NOMO-1 treated with dmso at 0.1 percent for 144 hours (cell line): Measurements from ENCODE around the gene ABHD17A.
A peak's percentile ranks its signal among the peaks of the same experiment; 100 is the strongest.

ENCODE experiments used
- DNase-seq: peaks from one replicate; lab custom pipeline; 2025; ENCODE audit not compliant: unreplicated experiment; lab: John Stamatoyannopoulos, UW

The ABHD17A gene

GRCh38 chr19:1854542-1855039 lies 30.7 kb downstream of the ABHD17A start:
- DNase-seq = peak; percentile 55

GRCh38 chr19:1854039-1854541 lies 31.2 kb downstream of the ABHD17A start:
- DNase-seq = no peak

DNA sequence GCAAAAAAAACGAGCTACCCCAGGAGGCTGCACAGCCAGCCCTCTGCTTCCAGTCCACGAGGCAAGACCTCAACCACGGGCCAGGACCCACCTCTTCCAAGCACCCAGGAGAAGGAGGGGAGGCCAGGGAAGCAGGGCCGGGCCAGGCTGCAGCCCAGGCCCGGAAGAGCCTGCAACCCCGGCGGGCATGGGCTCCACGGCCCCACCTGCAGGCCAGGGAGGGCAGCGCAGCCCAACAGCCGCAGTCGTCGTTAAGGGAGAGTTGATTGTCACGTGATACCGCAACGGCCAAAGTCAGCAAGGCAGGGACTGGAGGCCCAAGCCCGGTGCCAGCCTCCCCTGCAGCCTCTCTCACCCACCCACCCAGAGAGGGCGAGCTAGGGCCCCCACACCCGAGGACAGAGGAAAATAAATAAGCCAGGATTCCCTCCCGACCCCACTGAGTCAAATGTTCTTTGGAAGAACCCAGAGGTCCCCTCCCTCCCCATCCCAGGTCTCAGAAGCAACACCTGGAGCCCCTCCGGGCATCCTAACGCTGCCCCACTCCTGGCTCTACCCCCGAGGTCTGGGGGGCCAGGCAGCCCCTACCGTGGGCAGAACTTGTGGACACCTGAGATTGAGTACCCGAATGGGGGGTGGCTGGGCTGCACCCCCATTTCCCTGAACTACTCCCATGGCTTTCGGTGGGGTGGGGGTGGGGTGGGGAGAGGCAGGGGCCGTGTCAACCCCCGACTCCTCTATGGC lies 31.8 kb downstream of the ABHD17A start:
- DNase-seq = peak; percentile 84

DNA sequence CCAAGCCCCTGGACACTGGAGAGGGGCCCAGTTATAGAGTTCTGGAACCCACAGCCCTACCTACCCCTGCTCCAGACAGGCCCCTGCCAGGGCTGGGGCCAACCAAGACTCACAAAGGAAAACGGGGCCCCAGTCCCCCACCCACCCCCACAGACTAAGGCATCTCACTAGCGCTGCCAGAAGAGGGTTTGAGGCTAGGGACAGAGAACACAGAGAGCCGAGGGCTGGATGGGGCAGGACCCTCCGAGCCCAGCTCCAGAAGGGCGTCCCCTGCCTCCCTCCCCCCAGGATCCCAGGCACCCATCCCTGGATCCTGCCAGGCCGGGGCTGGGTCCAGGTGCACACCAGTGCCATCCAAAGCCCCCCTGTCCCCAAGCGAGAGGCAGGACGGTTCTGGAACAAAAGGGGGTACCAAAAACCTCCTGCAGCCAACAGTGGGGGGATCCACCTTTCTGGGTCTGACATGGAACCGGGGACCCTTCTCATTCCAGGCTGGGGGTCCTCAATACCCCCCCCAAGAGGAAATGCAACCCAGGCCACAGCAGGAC lies 32.6 kb downstream of the ABHD17A start:
- no peak for DNase-seq

DNA sequence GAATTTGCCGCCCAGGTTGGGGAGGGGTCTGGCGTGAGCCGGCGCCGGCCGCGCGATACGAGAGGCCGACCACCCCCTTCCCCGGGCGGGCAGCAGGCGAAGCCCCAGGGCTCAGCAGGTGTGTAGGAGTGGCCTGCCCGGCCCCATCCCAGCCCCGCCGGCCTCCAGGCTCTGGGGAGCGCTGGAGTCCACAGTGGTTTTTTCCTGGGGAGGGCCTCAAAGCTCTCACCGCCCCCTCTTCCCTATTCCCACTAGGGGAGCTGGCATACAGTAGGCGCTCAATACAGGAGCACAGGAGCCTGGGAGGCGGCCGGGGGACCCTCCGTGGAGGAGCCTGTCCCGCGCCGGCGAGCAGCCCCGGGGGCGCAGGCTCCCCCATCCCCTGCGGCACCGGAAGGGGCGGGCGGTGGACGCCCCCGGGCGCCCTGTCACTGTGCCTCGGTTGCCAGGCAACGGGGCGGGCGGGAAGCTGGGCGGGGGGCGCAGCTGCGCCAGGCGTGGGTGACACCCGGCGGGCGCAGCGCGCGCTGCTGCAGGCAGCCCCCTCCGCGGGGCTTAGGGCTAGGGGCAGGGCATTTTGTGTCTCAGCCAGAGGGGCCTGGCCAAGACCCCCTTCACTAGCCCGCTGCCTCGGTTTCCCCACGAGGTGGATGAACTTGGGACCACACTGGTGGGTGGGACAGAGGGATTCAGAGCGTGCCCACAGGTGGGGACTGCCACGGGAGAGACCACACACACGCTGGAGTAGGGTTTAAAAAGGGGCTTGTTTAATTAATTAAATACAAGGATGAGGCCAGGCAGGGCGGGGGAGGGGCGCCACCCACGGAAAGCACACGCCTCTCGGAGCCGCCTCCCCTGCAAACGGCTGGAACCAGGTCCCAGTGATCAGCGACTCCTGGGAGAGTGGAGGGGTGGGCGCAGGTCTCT lies 33.4 kb downstream of the ABHD17A start:
- no peak for DNase-seq

DNA sequence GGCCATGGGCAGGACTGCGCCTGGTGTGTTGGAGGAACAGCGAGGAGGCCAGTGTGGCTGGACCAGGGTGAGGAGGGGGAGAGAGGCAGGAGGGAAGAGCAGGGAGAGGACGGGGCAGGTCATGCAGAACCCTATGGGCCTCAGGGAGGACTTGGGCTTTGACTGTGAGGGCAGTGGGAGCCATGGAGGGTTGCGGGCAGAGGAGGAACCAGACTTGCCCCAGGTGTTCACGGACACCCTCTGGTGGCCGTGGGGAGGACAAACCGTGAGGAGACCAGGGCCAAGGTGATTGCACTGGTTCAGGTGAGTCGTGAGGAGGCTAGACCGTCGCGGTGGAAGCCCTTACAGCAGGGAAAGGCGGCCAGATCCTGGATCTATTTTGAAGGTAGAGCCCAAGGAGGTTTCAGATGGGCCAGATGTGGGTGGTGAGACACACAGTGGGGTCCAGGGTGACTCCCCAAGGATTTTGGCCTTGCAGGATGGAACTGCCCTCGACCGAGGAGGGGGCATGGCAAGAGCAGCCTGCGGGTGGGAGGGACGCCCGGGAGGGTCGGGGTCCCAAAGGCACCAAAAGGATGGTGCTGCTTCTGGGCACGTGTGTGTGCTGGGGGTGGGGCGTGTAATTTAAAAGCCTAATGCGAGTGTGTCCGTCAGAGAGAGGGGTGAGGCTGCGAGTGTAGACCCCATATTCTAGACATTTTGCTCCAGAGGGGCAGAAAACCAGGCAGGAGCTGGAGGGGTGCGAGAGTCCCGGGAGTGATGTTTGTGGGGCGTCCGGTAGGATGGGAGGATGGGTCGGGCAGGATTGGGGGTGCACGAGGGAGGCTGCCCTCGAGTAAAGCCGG lies 34.3 kb downstream of the ABHD17A start:
- no peak for DNase-seq

DNA sequence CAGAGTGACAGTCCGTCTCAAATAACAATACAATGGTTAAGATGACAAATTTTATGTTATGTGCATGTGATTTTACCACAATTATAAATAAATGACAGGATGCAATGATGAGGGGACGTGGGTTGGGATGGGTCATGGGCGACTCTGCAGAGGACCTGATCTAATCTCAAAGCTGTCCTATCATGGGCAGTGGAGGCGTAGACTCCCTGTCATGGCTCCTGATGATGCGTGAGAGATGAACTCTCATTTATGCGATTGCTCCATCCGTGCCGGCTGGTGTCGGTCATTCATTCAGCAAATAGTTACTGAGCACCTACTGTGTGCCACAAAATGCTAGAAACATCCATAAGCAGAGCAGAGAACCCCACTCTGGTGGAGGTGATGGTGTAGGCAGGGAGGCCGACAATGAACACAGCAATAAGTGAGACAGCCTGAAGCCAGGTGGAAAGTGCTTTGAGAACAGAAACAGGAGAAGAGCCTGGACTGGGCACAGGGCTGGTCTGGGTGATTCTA lies 35.4 kb downstream of the ABHD17A start:
- DNase-seq = no peak

DNA sequence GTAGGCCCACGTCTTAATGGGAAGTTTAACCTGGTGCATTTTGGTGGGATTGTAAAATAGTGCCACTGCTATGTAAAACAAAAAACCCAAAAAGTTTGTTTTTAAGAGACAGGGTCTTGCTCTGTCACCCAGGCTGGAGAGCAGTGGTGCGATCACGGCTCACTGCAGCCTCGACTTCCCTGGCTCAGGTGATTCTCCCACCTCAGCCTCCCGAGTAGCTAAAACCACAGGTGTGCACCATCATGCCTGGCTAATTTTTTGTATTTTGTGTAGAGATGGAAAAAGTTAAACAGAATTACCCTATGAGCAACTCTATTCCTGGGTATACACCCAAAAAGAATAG lies 36.2 kb downstream of the ABHD17A start:
- DNase-seq = no peak

GRCh38 chr19:1848399-1849131 lies 36.7 kb downstream of the ABHD17A start, which contains the start of gene REXO1:
REXO1 (minus strand) TSS chr19:1848483; CDS start chr19:1848358, 125 bp downstream.
- peak; percentile 86 for DNase-seq

DNA sequence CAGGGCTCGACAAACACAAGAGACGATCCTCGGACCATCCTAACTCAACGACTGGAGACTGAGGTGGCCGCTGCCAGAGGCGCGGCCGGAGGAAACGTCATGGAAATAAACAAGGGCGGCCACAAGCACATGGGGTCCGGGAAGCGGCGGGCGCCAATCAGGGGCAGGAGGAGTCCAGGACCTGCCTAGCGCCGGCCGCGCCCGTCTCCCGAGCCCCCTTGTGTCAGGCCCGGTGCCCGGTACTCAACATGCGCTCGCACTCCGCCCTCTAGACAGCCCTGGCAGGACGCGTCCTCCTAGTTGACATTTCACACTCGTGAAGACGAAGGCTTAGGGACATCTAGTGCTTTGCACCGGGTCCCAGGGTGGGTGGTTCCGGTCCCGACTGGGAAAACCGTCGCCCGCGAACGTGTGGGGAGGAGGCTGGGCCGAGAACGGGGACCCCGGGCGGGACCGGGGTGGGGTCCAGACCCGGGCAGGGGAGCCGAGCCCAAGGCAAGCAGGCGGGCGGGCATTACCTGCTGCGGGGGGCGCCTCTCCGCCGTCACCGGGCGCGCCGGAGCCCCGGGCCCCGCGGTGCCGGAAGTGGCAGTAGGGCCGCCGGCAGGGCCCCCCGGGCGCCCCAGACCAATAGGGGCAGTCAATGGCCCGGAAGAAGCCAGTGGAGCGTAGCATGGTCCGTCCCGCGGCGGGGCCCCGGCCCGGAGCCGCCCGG lies 37.5 kb downstream of the ABHD17A start:
- DNase-seq = no peak

- no peak for DNase-seq
These were observed 38.0 kb downstream of the ABHD17A start for GRCh38 chr19:1847348-1847683.

DNA sequence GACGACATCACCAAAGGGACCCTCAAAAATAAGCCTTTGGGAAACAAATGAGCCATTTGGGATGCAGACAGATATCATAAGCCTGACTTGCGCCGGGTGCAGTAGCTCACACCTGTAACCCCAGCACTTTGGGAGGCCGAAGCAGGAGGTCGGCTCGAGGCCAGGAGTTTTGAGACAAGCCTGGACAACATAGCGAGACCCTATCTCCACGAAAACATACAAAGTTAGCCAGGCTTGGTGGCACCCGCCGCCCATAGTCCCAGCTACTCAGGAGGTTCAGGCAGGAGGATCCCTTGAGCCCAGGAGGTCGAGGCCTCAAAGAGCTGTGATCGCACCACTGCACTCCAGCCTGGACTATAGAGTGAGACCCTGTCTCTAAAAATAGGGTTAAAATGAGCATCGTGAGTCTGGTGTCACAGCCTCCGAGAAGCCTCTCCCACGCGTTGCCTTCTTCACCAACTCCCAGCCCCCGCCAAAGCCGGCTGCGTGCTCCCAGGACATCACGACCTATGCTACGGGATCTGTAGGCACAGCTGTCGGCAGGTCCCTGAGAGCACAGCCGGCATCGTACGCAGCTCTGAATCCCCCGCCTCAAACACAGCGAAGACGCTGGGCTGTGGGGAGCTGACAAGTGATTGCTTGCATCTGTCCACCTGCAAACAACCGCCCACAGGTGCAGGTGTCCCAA lies 38.6 kb downstream of the ABHD17A start:
- DNase-seq = no peak

DNA sequence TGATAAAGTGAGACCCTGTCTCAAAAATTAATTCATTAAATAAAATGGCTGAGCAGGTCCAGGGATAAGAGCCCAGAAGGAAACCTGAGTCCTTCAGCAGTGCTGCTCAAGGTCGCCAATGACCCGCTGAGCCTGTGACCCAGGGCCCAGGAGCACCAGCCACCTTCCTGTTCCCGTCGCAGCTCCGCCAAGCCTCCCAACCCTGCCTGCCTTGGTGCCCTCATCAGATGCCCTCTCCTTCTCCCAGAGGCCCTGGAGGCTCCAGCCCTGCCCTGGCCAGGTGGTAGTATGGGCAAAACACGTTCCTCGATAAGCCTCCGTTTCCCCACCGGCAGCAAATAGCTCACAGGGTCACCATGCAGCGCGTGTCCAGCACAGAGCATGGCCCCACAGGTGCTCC lies 39.7 kb downstream of the ABHD17A start:
- DNase-seq = no peak

DNA sequence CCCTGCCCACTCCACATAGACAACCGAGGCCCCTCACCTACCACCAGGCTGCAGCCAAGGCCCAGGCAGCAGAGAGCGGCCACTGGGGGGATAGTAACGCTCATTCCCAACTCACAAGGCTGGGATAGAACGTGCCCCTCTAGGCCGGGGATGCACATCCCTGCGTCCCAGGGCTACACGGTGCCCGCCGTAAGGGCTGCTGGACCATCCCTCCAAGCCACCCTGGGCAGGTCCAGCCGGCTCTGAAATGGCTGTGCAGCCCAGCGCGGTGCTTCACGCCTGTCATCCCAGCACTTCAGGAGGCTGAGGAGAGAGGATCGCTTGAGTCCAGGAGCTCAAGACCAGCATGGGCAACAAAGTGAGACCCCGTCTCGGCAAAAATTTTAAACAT lies 40.2 kb downstream of the ABHD17A start:
- DNase-seq = no peak

- no peak for DNase-seq
These were observed 40.7 kb downstream of the ABHD17A start for GRCh38 chr19:1844513-1845124.

DNA sequence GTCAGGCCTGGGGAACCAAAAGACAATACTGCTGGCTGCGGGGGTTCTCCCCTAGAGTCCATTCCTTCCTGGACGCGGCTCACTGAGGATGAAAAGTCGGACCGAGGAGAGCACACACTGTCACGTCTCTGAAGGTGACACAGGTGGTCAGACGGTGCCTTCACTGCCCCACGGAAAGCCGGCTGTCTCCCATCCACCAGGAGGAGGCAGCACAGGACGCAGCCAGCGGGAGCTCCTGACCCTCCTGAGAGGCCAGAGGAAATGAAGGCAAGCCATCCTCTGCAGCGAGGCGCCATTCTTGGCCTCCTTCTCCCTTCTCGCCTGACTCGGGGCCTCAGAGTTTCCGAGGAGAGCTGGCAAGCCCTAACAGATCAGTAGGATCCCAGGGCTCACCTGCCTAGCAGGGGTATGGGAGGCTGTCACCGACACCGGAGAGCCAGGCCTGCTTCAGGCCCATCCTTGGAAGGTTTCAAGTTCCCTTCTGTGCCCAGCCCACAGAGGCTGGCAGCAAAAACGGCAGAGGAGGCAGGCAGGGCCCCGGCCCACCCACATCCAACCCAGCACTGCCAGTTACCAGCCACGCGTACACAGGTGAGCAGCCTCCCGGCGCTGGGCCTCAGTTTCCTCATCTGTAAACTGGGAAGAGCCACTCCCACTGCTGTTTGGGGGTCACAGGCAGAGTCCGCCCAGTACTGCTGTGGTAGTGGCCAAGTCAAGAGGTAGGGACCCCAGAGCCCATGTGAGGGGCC lies 41.5 kb downstream of the ABHD17A start:
- no peak for DNase-seq

- DNase-seq = no peak
These were observed 42.2 kb downstream of the ABHD17A start for GRCh38 chr19:1843116-1843515.
